Liver (tissue), 9 donors: ENCODE results near the gene N4BP3. TPM values are rescaled to one million over a fixed set of nuclear protein-coding genes. Genes with fewer than 3 reads are reported as not detected.

Source experiments
- DNase-seq: peaks from one replicate; pipeline ENCODE4 v3.0.0-alpha.2; 2017; ENCODE audit warnings: low spot score
- H3K27ac ChIP-seq, 2 donors: one replicate each; pipeline ENCODE4 v1.7.0; 2013; ENCODE audit warnings: inconsistent platforms in 2 of 2, low read length in 2 of 2, control low read depth in 1 of 2, low read depth in 1 of 2, mild to moderate bottlenecking in 1 of 2
- H3K27me3 ChIP-seq, 4 donors: one replicate each; pipeline versions ENCODE4 v1.6.1 to v1.7.0; 2013; ENCODE audit warnings: low read length in 3 of 4, inconsistent platforms in 1 of 4, mild to moderate bottlenecking in 1 of 4, moderate library complexity in 1 of 4; ENCODE audit not compliant: control insufficient read depth in 4 of 4, insufficient read depth in 4 of 4
- H3K36me3 ChIP-seq, 4 donors: one replicate each; pipeline versions ENCODE4 v1.6.1 to v1.7.0; 2013; ENCODE audit warnings: low read length in 3 of 4, mild to moderate bottlenecking in 3 of 4, low read depth in 1 of 4, moderate library complexity in 1 of 4; ENCODE audit not compliant: control insufficient read depth in 4 of 4, insufficient read depth in 3 of 4
- H3K4me1 ChIP-seq, 4 donors: one replicate each; pipeline versions ENCODE4 v1.6.1 to v1.7.0; 2013; ENCODE audit warnings: low read length in 3 of 4, mild to moderate bottlenecking in 3 of 4, moderate library complexity in 1 of 4; ENCODE audit not compliant: control insufficient read depth in 4 of 4, insufficient read depth in 4 of 4
- H3K4me3 ChIP-seq, 3 donors: one replicate each; pipeline versions ENCODE4 v1.6.1 to v1.7.0; 2013; ENCODE audit warnings: low read length in 3 of 3, control low read depth in 1 of 3, low read depth in 1 of 3, mild to moderate bottlenecking in 1 of 3
- H3K9ac ChIP-seq, 2 donors: one replicate each; pipeline ENCODE4 v1.7.0; 2013; ENCODE audit warnings: low read length in 2 of 2, mild to moderate bottlenecking in 2 of 2, moderate library complexity in 2 of 2, control low read depth in 1 of 2, low read depth in 1 of 2
- H3K9me3 ChIP-seq, 4 donors: one replicate each; pipeline versions ENCODE4 v1.6.1 to v1.7.0; 2013; ENCODE audit warnings: low read length in 3 of 4; ENCODE audit not compliant: control insufficient read depth in 4 of 4
- CTCF ChIP-seq: fragments of 150-350 bp; IDR thresholded peaks from 2 replicates; pipeline ENCODE4 v1.5.1; 2017; ENCODE audit warnings: improper control_type of control experiment, low read depth, low read length; ENCODE audit not compliant: missing input control
- EGR1 ChIP-seq, 2 donors: IDR thresholded peaks; 2 replicates each; pipeline ENCODE4 v1.6.1; 2016 to 2018; ENCODE audit warnings: antibody characterized with exemption in 2 of 2, low read depth in 2 of 2
- FOXA2 ChIP-seq: IDR thresholded peaks from 2 replicates; pipeline ENCODE4 v1.6.1; 2016; ENCODE audit warnings: antibody characterized with exemption
- GABPA ChIP-seq, 2 donors: IDR thresholded peaks in 1 of 2; conservative IDR thresholded peaks in 1 of 2; 2 replicates each; pipeline ENCODE4 v1.6.1; 2016; ENCODE audit warnings: antibody characterized with exemption in 2 of 2, mild to moderate bottlenecking in 1 of 2, moderate library complexity in 1 of 2
- HNF4A ChIP-seq, 2 donors: conservative IDR thresholded peaks; 2 replicates each; pipeline ENCODE4 v1.6.1; 2016; ENCODE audit warnings: antibody characterized with exemption in 2 of 2, mild to moderate bottlenecking in 2 of 2
- HNF4G ChIP-seq: IDR thresholded peaks from 2 replicates; pipeline ENCODE4 v1.6.1; 2016; ENCODE audit warnings: antibody characterized with exemption
- JUND ChIP-seq, 2 donors: IDR thresholded peaks; 2 replicates each; pipeline ENCODE4 v1.6.1; 2016; ENCODE audit warnings: antibody characterized with exemption in 2 of 2
- NR2F2 ChIP-seq: IDR thresholded peaks from 2 replicates; pipeline ENCODE4 v1.6.1; 2016; ENCODE audit warnings: antibody characterized with exemption
- RAD21 ChIP-seq, 2 donors: IDR thresholded peaks; 2 replicates each; pipeline ENCODE4 v1.6.1; 2016; ENCODE audit warnings: antibody characterized with exemption in 2 of 2, mild to moderate bottlenecking in 2 of 2
- REST ChIP-seq: IDR thresholded peaks from 2 replicates; pipeline ENCODE4 v1.6.1; 2016; ENCODE audit warnings: antibody characterized with exemption, mild to moderate bottlenecking
- RXRA ChIP-seq, 2 donors: IDR thresholded peaks; 2 replicates each; pipeline ENCODE4 v1.6.1; 2017 to 2018; ENCODE audit warnings: antibody characterized with exemption in 2 of 2, mild to moderate bottlenecking in 1 of 2
- SP1 ChIP-seq: IDR thresholded peaks from 2 replicates; pipeline ENCODE4 v1.6.1; 2018; ENCODE audit warnings: antibody characterized with exemption, mild to moderate bottlenecking
- TAF1 ChIP-seq: conservative IDR thresholded peaks from 2 replicates; pipeline ENCODE4 v1.6.1; 2016; ENCODE audit warnings: antibody characterized with exemption, mild to moderate bottlenecking
- YY1 ChIP-seq: IDR thresholded peaks from 2 replicates; pipeline ENCODE4 v1.6.1; 2016; ENCODE audit warnings: antibody characterized with exemption, mild to moderate bottlenecking
- ZBTB33 ChIP-seq: IDR thresholded peaks from 2 replicates; pipeline ENCODE4 v1.6.1; 2016; ENCODE audit warnings: antibody characterized with exemption
- WGBS: extraction: QIAGEN DNeasy Blood & Tissue Kit; methylation state at CpG from one replicate; pipeline ENCODE4 v1.1.7; 2013; 5-methylcytosine and 5-hydroxymethylcytosine counted together
- polyA plus RNA-seq, 2 donors: library from polyadenylated mRNA; stranded (reverse) in 1 of 2; unstranded in 1 of 2; fragments of 200-250 nt in 1 of 2; fragments of >200 nt in 1 of 2; fragmentation: Nextera tagmentation in 1 of 2; extraction: Ambion mirVana in 1 of 2; gene quantifications; one replicate each; pipeline versions ENCODE4 v1.2.1 to v1.2.3, GENCODE V29; 2013 to 2015
- total RNA-seq, 2 donors: library from RNA; depleted of rRNA; stranded (reverse); fragments of >200 nt; gene quantifications; one replicate each; pipeline ENCODE4 v1.2.3, GENCODE V29; 2014
- TF ChIP-seq, protein P1 (sequence below): IDR thresholded peaks from 2 replicates; pipeline ENCODE4 v1.6.1; 2016; ENCODE audit warnings: antibody characterized with exemption
- donor health status: healthy.
- donor health status: healthy.
- donor health status: healthy.
- donor health status: healthy.
- donor health status: healthy.

The N4BP3 gene
- total and polyA plus RNA-seq, 4 donors = 0.06 to 0.28 (median 0.08) TPM; not detected in 1

DNA sequence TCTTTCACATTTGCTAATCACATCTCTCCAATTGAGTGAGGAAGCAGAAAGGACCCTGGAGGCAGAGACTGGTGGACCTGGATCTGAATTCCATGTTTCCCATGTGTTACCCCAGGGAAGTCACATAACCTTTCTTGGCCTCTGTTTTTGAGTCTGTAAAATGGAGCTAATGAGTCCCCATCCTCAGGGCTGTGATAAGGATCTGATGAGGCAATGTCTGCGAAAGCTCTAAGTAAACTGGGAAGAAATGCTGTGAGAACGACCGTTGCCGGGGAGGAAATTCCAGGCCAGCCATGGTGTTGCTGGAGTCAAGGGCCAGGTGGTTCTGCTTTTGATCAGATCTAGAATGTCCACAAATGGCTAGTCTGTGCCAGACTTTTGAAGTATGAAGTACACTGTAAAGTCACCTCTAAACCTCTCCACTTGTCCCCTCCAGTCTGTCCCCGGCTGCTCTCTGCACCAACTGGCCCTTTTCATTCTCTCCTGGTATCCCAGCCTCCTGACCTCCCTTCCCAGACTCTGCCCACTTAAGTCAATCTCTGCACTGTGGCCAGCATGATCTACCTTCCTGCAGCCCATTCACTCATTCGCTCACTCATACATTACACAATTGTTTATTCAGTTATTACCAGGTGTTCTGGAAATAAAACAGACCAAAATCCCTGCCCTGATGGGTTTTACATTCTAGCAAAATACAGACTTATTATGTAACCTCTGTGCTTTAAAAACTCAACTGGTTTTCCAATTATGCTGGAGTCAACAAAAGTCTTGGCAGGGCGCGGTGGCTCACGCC lies 32.5 kb upstream of the N4BP3 start:
- Histone ChIP-seq H3K36me3 (no peaks in the 10 kb centered on the region), H3K4me1 (peaks cover 0 to 2% (median 0%) of the 10 kb centered on the region in 4 donors), H3K9me3 (no peaks in the 10 kb centered on the region), H3K9ac (no peak overlapping the region), H3K27me3 (no peaks in the 10 kb centered on the region), H3K4me3 (no peak overlapping the region), H3K27ac (no peak overlapping the region)
- TF ChIP-seq HNF4A (conservative IDR thresholded peaks at IDR 0.05) (no peak), EGR1 (IDR thresholded peaks at IDR 0.05; ENCODE audit: low read depth in 2 of 2) (no peak), REST (no peak), CTCF (no peak), YY1 (no peak), SP1 (no peak), NR2F2 (no peak), GABPA (IDR thresholded peaks at IDR 0.05 in 1 of 2, conservative IDR thresholded peaks at IDR 0.05 in 1 of 2) (no peak), TAF1 (no peak), ZBTB33 (no peak), HNF4G (no peak), JUND (IDR thresholded peaks at IDR 0.05) (no peak), RAD21 (IDR thresholded peaks at IDR 0.05) (no peak), RXRA (IDR thresholded peaks at IDR 0.05) (no peak), FOXA2 (no peak)
- TF ChIP-seq, protein P1, sequence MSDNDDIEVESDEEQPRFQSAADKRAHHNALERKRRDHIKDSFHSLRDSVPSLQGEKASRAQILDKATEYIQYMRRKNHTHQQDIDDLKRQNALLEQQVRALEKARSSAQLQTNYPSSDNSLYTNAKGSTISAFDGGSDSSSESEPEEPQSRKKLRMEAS = no peak
- no peak for DNase-seq
- WGBS = 75% methylated on average over 9 of the region's 9 CpGs
